Left ventricle myocardium inferior (tissue), 1 donor: Measurements from ENCODE around the gene TUBB1. TPM values are rescaled to one million over a fixed set of nuclear protein-coding genes. Genes with fewer than 3 reads are reported as not detected.
A peak's percentile ranks its signal among the peaks of the same experiment; 100 is the strongest.

Experiments
- DNase-seq: peaks from one replicate; pipeline ENCODE4 v3.0.0-alpha.2; 2020
- H3K27ac ChIP-seq: fragments of 200-600 bp; replicated peaks from 2 replicates; pipeline ENCODE4 v1.8.0; 2021
- H3K27me3 ChIP-seq: fragments of 200-600 bp; 2 replicates; pipeline ENCODE4 v1.8.0; 2021; ENCODE audit warnings: low read depth
- H3K36me3 ChIP-seq: fragments of 200-600 bp; 2 replicates; pipeline ENCODE4 v1.8.0; 2021
- H3K4me1 ChIP-seq: fragments of 200-600 bp; 2 replicates; pipeline ENCODE4 v1.8.0; 2021
- H3K4me3 ChIP-seq: fragments of 200-600 bp; 2 replicates; pipeline ENCODE4 v1.8.0; 2021; ENCODE audit warnings: mild to moderate bottlenecking, moderate library complexity
- H3K9me3 ChIP-seq: fragments of 200-600 bp; replicated peaks from 2 replicates; pipeline ENCODE4 v1.8.0; 2021
- CTCF ChIP-seq: fragments of 200-600 bp; IDR thresholded peaks from 2 replicates; pipeline ENCODE4 v1.8.0; 2021; ENCODE audit warnings: antibody characterized with exemption, mild to moderate bottlenecking, borderline replicate concordance
- intact Hi-C: fragments of 100-400 bp; cut with micrococcal nuclease; formaldehyde crosslinking; loops from one replicate; pipeline ENCODE4 v1.11.0; 2022
- total RNA-seq: library from RNA; stranded (reverse); fragmentation: NEBNext Ultra II Directional; extraction: Animal tissue kit (Norgen Biotek cat#: 25700); gene quantifications from one replicate; pipeline ENCODE4 v1.2.1, GENCODE V29; 2021
- donor health status: DM: no; HTN: yes; CAD: no; lungs with severe emphysema.

The TUBB1 gene
- total RNA-seq, 1 donor from 2014 or later, result 0.30 TPM

GRCh38 chr20:59004493-59004762 is 14.8 kb upstream of the TUBB1 start:
- Histone ChIP-seq H3K4me1 (peaks cover 51% of the 10 kb centered on the region), H3K27ac (peak overlapping the region; percentile 89), H3K9me3 (no peaks in the 10 kb centered on the region), H3K27me3 (no peaks in the 10 kb centered on the region), H3K36me3 (peaks cover 26% of the 10 kb centered on the region), H3K4me3 (peak overlapping the region; percentile 96)
- DNase-seq, result peak; percentile 61
- TF ChIP-seq CTCF, result no peak
- intact Hi-C loops, result no loop called here

GRCh38 chr20:59004763-59005522 is 14.3 kb upstream of the TUBB1 start:
- peak overlapping the region; percentile 89 for H3K27ac ChIP-seq
- no peaks in the 10 kb centered on the region for H3K9me3 ChIP-seq
- no peaks in the 10 kb centered on the region for H3K27me3 ChIP-seq
- H3K4me3 ChIP-seq, result peak overlapping the region; percentile 96
- DNase-seq, result peak; percentile 61
- H3K36me3 ChIP-seq, result peaks cover 21% of the 10 kb centered on the region
- intact Hi-C loops, result no loop called here
- TF ChIP-seq CTCF, result no peak
- H3K4me1 ChIP-seq, result peaks cover 55% of the 10 kb centered on the region

GRCh38 chr20:59005523-59006166 is 13.6 kb upstream of the TUBB1 start:
- Histone ChIP-seq H3K4me3 (peak overlapping the region; percentile 96), H3K36me3 (peaks cover 15% of the 10 kb centered on the region), H3K4me1 (peaks cover 62% of the 10 kb centered on the region), H3K27me3 (no peaks in the 10 kb centered on the region), H3K27ac (peak overlapping the region; percentile 89), H3K9me3 (no peaks in the 10 kb centered on the region)
- no peak for TF ChIP-seq CTCF
- no peak for DNase-seq
- intact Hi-C loops, result no loop called here

- peak overlapping the region; percentile 89 for H3K27ac ChIP-seq
- no peak for DNase-seq
Observed at GRCh38 chr20:59006167-59006863, 12.9 kb upstream of the TUBB1 start.

More at GRCh38 chr20:59006167-59006863, 12.9 kb upstream of the TUBB1 start:
- intact Hi-C loops, result no loop called here
- Histone ChIP-seq H3K4me1 (peaks cover 69% of the 10 kb centered on the region), H3K36me3 (peaks cover 8% of the 10 kb centered on the region), H3K4me3 (peak overlapping the region; percentile 96), H3K9me3 (no peaks in the 10 kb centered on the region), H3K27me3 (no peaks in the 10 kb centered on the region)
- no peak for TF ChIP-seq CTCF
